GM19099 (cell line): Measurements from ENCODE around the gene PRPF6.

Source experiments
- POLR2A ChIP-seq: IDR thresholded peaks from 3 replicates; pipeline ENCODE4 v1.6.1; 2011; ENCODE audit warnings: low read depth; ENCODE audit not compliant: insufficient read length; ENCODE audit errors: extremely low read depth

The PRPF6 gene

GRCh38 chr20:64011366-64011779 lies 30.4 kb downstream of the PRPF6 start:
- no peak for TF ChIP-seq POLR2A

- no peak for TF ChIP-seq POLR2A
Measured at GRCh38 chr20:64015635-64016034, 34.7 kb downstream of the PRPF6 start.

- TF ChIP-seq POLR2A = no peak
Measured at GRCh38 chr20:64021124-64021975, 40.4 kb downstream of the PRPF6 start.

GRCh38 chr20:64022671-64023360 lies 41.9 kb downstream of the PRPF6 start:
- TF ChIP-seq POLR2A = no peak

GRCh38 chr20:64023361-64024140 lies 42.6 kb downstream of the PRPF6 start:
- TF ChIP-seq POLR2A = no peak

- no peak for TF ChIP-seq POLR2A
Measured at GRCh38 chr20:64024141-64024990, 43.4 kb downstream of the PRPF6 start.

GRCh38 chr20:64025101-64025825 lies 44.3 kb downstream of the PRPF6 start:
- TF ChIP-seq POLR2A = no peak

- no peak for TF ChIP-seq POLR2A
Measured at GRCh38 chr20:64025826-64026412, 45.0 kb downstream of the PRPF6 start.

GRCh38 chr20:64027981-64028685 lies 47.2 kb downstream of the PRPF6 start:
- no peak for TF ChIP-seq POLR2A

GRCh38 chr20:64029293-64030117 lies 48.6 kb downstream of the PRPF6 start:
- TF ChIP-seq POLR2A = no peak

GRCh38 chr20:64030371-64031134 lies 49.6 kb downstream of the PRPF6 start:
- TF ChIP-seq POLR2A = no peak
